ENCODE data around the gene FOXA1. TPM values are rescaled to one million over a fixed set of nuclear protein-coding genes. Genes with fewer than 3 reads are reported as not detected.

The FOXA1 gene
- total RNA-seq, 4 donors from 2014 or later, result 0.17 to 0.97 TPM; not detected in 2

DNA sequence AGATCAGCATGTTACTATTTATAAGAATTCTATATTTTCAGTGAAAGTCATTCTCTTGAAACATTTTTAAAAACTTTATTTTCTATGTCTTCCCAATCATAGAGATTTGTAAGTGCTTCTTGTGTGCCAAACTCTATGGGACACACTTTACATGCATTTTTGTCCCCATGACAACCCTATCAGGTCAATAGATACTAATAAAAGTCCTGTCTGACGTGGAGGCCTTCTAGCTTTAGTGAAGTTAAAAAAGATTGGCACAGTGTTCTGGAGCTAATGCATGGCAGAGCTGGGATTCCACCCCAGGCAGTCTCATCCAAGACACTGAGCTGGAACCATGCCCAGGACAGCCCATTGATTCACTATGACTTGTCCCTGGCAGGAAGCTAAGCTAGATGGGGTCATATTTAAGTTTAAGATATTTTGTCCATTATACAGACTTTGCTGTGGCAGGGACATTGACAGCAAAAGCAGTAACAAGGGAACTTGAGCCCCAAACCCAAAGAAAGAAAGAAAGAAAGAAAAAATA lies 28.4 kb upstream of the FOXA1 start:
- no peak for DNase-seq (ENCODE audit: extremely low spot score)
- peaks cover 0 to 5% (median 0%) of the 10 kb centered on the region in 4 donors for H3K9me3 ChIP-seq
- WGBS, result 90% methylated on average over 1 of the region's 1 CpG
- H3K36me3 ChIP-seq, result no peaks in the 10 kb centered on the region
- TF ChIP-seq POLR2A (IDR thresholded peaks at IDR 0.05; ENCODE audit: low read depth), result no peak
- no peak for TF ChIP-seq EP300 (IDR thresholded peaks at IDR 0.05)
- TF ChIP-seq, protein P1, sequence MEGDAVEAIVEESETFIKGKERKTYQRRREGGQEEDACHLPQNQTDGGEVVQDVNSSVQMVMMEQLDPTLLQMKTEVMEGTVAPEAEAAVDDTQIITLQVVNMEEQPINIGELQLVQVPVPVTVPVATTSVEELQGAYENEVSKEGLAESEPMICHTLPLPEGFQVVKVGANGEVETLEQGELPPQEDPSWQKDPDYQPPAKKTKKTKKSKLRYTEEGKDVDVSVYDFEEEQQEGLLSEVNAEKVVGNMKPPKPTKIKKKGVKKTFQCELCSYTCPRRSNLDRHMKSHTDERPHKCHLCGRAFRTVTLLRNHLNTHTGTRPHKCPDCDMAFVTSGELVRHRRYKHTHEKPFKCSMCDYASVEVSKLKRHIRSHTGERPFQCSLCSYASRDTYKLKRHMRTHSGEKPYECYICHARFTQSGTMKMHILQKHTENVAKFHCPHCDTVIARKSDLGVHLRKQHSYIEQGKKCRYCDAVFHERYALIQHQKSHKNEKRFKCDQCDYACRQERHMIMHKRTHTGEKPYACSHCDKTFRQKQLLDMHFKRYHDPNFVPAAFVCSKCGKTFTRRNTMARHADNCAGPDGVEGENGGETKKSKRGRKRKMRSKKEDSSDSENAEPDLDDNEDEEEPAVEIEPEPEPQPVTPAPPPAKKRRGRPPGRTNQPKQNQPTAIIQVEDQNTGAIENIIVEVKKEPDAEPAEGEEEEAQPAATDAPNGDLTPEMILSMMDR (IDR thresholded peaks at IDR 0.05), result no peak
- no peak for TF ChIP-seq POLR2AphosphoS5 (IDR thresholded peaks at IDR 0.05)
- H3K27ac ChIP-seq (replicated peaks in 1 of 4), result no peak overlapping the region
- peaks cover 0 to 46% (median 17%) of the 10 kb centered on the region in 4 donors for H3K27me3 ChIP-seq
- H3K4me1 ChIP-seq, result peaks cover 7 to 10% (median 9%) of the 10 kb centered on the region in 4 donors
- no peak overlapping the region for H3K4me3 ChIP-seq
- intact Hi-C loops (cut with DNase I), result no loop called here

DNA sequence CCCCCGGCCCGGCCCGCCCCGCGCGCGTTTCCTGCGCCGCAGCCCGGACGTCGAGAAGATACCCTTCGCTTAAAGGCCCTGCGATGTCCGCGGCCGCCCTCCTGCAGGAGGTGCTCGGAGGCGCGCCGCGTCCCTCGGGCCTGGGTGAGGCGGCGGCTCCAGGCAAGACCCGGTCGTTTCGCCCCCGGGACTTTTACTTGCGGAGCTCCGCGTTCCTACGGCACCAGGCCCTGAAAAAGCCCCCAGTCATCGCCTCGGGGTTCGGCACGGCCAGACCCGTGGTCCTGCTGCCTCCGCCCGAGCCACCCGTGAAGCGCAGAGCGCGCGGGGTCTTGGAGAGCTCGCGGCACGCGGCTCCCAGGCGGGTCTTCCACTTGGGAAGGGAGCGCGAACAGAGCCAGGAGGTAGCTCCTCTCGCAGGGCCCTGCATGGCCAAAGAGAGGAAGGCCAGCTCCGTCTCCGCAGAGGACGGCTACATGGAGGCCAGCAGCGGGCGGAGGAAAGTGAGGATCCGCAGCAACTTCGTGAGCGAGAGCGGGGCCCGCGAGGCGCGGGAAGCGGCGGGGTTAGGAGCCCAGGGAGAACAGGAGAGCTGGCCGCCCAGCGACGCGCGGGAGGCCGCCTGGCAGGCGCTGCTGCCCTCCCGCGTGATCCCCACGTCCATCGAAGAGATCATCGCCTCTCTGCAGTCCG lies 27.3 kb upstream of the FOXA1 start:
- Histone ChIP-seq H3K36me3 (no peaks in the 10 kb centered on the region), H3K27me3 (peaks cover 0 to 46% (median 17%) of the 10 kb centered on the region in 4 donors), H3K27ac (replicated peaks in 1 of 4) (no peak overlapping the region), H3K4me3 (peak overlapping the region; percentile 12 to 33 (median 22)), H3K4me1 (peaks cover 7 to 10% (median 9%) of the 10 kb centered on the region in 4 donors), H3K9me3 (no peaks in the 10 kb centered on the region)
- TF ChIP-seq EP300 (IDR thresholded peaks at IDR 0.05) (no peak), POLR2AphosphoS5 (IDR thresholded peaks at IDR 0.05) (no peak), POLR2A (IDR thresholded peaks at IDR 0.05; ENCODE audit: low read depth) (no peak)
- TF ChIP-seq, protein P1 (IDR thresholded peaks at IDR 0.05), result no peak
- no peak for DNase-seq (ENCODE audit: extremely low spot score)
- 2% methylated on average over 13 of the region's 81 CpGs for WGBS
- intact Hi-C loops (cut with DNase I), result no loop called here

DNA sequence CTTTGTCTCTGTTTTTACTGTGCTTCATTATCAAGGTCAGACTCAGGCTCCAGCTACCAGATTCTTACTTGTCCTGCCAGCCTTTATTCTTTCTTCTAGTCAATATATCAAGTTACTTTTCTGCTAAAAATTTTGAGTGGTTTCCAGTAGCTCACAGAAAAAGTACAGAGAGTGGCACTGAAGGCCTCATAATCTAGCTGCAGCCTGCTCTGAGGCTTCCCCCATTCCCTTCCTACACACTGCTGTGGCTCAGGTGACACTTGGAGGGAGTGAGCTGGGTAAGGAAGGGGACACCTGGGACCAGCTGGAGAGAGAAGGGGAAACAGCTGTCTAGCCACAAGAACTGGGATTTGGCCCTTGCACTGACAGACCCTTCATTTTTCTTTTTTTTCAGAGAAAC lies 25.8 kb upstream of the FOXA1 start:
- H3K9me3 ChIP-seq, result peaks cover 0 to 7% (median 4%) of the 10 kb centered on the region in 4 donors
- TF ChIP-seq, protein P1 (IDR thresholded peaks at IDR 0.05), result no peak
- no peak for TF ChIP-seq EP300 (IDR thresholded peaks at IDR 0.05)
- no peak for TF ChIP-seq POLR2A (IDR thresholded peaks at IDR 0.05; ENCODE audit: low read depth)
- TF ChIP-seq POLR2AphosphoS5 (IDR thresholded peaks at IDR 0.05), result no peak
- H3K4me1 ChIP-seq, result peaks cover 7 to 10% (median 9%) of the 10 kb centered on the region in 4 donors
- intact Hi-C loops (cut with DNase I), result no loop called here
- peaks cover 0 to 46% (median 17%) of the 10 kb centered on the region in 4 donors for H3K27me3 ChIP-seq
- DNase-seq (ENCODE audit: extremely low spot score), result peak; percentile 53
- H3K36me3 ChIP-seq, result no peaks in the 10 kb centered on the region
- H3K27ac ChIP-seq (replicated peaks in 1 of 4), result no peak overlapping the region
- no peak overlapping the region for H3K4me3 ChIP-seq

DNA sequence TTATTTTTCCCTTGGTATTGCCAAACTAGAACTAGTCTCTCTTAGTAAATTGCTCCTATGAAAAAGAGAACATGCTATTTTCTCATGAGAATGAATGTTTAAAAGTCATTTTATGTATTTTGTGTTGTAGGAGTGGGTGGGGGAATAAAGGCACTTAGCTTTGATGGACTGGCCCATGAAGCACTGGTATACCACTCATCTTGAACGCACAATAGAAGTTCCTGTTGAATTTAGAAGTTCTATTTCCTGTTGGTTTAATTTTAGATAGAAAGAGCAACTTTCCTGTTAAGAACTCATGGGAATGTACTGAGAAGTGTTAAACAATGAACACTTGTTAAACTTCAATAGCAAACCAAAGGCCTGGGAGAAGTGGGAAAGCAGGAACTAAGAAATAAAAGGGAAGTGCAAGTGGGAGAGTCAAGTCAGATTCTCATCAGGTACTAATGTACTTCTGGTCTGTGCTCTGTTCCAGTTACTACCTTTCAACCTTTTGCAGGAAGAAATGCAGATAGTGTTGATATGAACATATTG lies 23.5 kb upstream of the FOXA1 start:
- no peak for TF ChIP-seq EP300 (IDR thresholded peaks at IDR 0.05)
- no peak for TF ChIP-seq POLR2A (IDR thresholded peaks at IDR 0.05; ENCODE audit: low read depth)
- TF ChIP-seq POLR2AphosphoS5 (IDR thresholded peaks at IDR 0.05), result no peak
- TF ChIP-seq, protein P1 (IDR thresholded peaks at IDR 0.05), result no peak
- Histone ChIP-seq H3K4me3 (no peak overlapping the region), H3K9me3 (peaks cover 0 to 29% (median 18%) of the 10 kb centered on the region in 4 donors), H3K27me3 (peaks cover 0 to 30% (median 17%) of the 10 kb centered on the region in 4 donors), H3K4me1 (peaks cover 7 to 10% (median 9%) of the 10 kb centered on the region in 4 donors), H3K27ac (replicated peaks in 1 of 4) (no peak overlapping the region), H3K36me3 (no peaks in the 10 kb centered on the region)
- intact Hi-C loops (cut with DNase I), result no loop called here
- no peak for DNase-seq (ENCODE audit: extremely low spot score)
- WGBS, result 70% methylated on average over 1 of the region's 1 CpG
